Measurements from ENCODE around the gene RYR1.

RYR1 gene

DNA sequence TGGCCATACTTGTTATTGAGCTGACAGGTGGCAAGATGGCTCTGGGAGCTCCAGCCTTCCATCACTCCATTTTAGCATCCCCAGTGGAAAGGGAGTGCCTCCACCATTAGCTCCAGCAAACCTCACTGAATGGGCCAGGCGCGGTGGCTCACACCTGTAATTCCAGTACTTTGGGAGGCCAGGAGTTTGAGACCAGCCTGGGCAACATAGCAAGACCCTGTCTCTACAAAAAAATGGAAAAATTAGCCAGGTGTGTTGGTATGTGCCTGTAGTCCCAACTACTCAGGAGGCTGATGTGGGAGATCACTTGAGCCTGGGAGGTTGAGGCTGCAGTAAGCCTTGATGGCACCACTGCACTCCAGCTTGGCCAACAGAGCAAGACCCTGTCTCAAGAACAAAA, 98.0 kb downstream of the RYR1 start:
- Histone ChIP-seq H3K4me1 (ENCODE audit: control insufficient read depth, insufficient read depth, low read length, poor library complexity, severe bottlenecking) (no peaks in the 10 kb centered on the region), H3K4me3 (ENCODE audit: extremely low read depth, insufficient read depth, low read length, poor library complexity, severe bottlenecking) (no peak overlapping the region), H3K36me3 (ENCODE audit: control insufficient read depth, insufficient read depth, low read length) (no peaks in the 10 kb centered on the region), H3K9me3 (ENCODE audit: control insufficient read depth, low read length) (peaks cover 16% of the 10 kb centered on the region), H3K27ac (ENCODE audit: low read depth, low read length, severe bottlenecking) (no peak overlapping the region)
- WGBS, 2 experiments (ENCODE audit: insufficient coverage in 2 of 2): 71 to 96% methylated on average over 2 of the region's 2 CpGs

DNA sequence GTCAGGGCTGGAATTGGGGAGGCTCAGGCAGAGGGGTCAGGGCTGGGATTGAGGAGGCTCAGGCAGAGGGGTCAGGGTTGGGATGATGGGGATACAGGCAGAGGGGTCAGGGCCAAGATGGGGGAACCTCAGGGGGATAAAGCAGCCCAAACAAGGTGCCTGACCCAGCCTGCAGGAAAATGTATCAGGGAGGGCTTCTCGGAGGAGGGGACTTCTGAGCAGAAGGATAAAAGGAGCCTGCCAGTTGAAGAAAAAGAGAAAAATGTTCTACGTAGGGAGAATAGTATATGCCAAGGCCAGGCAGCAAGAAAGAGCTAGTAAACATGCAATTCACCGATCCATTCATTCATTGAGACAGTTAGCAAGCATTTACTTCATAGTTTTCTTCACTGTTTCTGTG, 99.4 kb downstream of the RYR1 start:
- 95 to 100% methylated on average over 3 of the region's 3 CpGs for WGBS, 2 experiments (ENCODE audit: insufficient coverage in 2 of 2)

DNA sequence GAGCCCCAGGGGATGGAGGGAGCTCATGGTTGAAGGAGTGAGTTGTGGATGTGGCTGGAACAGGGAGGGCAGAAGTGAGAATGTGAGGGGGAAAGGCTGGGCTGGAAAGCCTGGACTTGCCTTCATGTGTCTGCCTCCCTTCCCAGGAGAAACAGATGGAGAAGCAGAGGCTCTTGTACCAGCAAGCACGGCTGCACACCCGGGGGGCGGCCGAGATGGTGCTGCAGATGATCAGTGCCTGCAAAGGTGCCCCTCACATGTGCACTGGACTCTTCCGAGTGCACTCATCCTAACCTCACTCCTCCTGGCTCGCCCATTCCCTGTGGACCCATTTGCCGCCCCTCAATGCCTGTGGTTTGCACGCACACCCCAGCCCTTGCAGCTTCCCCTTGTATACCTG, 101.1 kb downstream of the RYR1 start:
- peaks cover 16% of the 10 kb centered on the region for H3K9me3 ChIP-seq (ENCODE audit: control insufficient read depth, low read length)
- no peaks in the 10 kb centered on the region for H3K4me1 ChIP-seq (ENCODE audit: control insufficient read depth, insufficient read depth, low read length, poor library complexity, severe bottlenecking)
- H3K36me3 ChIP-seq (ENCODE audit: control insufficient read depth, insufficient read depth, low read length): no peaks in the 10 kb centered on the region
- 95 to 97% methylated on average over 8 of the region's 8 CpGs for WGBS, 2 experiments (ENCODE audit: insufficient coverage in 2 of 2)
- no peak overlapping the region for H3K4me3 ChIP-seq (ENCODE audit: extremely low read depth, insufficient read depth, low read length, poor library complexity, severe bottlenecking)
- H3K27ac ChIP-seq (ENCODE audit: low read depth, low read length, severe bottlenecking): no peak overlapping the region

More for the DNA sequence above, 99.4 kb downstream of the RYR1 start:
- Histone ChIP-seq H3K27ac (ENCODE audit: low read depth, low read length, severe bottlenecking) (no peak overlapping the region), H3K4me1 (ENCODE audit: control insufficient read depth, insufficient read depth, low read length, poor library complexity, severe bottlenecking) (no peaks in the 10 kb centered on the region), H3K4me3 (ENCODE audit: extremely low read depth, insufficient read depth, low read length, poor library complexity, severe bottlenecking) (no peak overlapping the region), H3K9me3 (ENCODE audit: control insufficient read depth, low read length) (peaks cover 16% of the 10 kb centered on the region), H3K36me3 (ENCODE audit: control insufficient read depth, insufficient read depth, low read length) (no peaks in the 10 kb centered on the region)

DNA sequence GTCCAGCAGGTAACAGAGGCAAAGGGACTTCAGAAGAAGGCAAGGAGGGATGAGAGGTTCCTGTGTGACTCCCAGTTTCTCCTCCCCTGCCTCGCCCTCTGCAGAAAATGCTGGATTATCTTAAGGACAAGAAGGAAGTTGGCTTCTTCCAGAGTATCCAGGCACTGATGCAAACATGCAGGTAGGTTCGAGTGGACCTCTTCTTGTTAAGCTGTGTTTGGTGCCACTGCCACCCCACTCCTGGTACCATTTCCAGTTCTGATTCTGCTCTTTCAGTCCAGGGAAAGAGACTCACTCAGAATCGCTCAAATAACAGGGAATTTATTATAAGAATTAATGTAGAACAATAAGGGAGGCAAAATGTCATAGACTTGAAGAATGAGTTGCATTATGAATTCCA, 101.7 kb downstream of the RYR1 start:
- WGBS, 2 experiments (ENCODE audit: insufficient coverage in 2 of 2): 87 to 90% methylated on average over 2 of the region's 3 CpGs
- Histone ChIP-seq H3K4me1 (ENCODE audit: control insufficient read depth, insufficient read depth, low read length, poor library complexity, severe bottlenecking) (no peaks in the 10 kb centered on the region), H3K36me3 (ENCODE audit: control insufficient read depth, insufficient read depth, low read length) (no peaks in the 10 kb centered on the region), H3K9me3 (ENCODE audit: control insufficient read depth, low read length) (peaks cover 16% of the 10 kb centered on the region), H3K4me3 (ENCODE audit: extremely low read depth, insufficient read depth, low read length, poor library complexity, severe bottlenecking) (no peak overlapping the region), H3K27ac (ENCODE audit: low read depth, low read length, severe bottlenecking) (no peak overlapping the region)

DNA sequence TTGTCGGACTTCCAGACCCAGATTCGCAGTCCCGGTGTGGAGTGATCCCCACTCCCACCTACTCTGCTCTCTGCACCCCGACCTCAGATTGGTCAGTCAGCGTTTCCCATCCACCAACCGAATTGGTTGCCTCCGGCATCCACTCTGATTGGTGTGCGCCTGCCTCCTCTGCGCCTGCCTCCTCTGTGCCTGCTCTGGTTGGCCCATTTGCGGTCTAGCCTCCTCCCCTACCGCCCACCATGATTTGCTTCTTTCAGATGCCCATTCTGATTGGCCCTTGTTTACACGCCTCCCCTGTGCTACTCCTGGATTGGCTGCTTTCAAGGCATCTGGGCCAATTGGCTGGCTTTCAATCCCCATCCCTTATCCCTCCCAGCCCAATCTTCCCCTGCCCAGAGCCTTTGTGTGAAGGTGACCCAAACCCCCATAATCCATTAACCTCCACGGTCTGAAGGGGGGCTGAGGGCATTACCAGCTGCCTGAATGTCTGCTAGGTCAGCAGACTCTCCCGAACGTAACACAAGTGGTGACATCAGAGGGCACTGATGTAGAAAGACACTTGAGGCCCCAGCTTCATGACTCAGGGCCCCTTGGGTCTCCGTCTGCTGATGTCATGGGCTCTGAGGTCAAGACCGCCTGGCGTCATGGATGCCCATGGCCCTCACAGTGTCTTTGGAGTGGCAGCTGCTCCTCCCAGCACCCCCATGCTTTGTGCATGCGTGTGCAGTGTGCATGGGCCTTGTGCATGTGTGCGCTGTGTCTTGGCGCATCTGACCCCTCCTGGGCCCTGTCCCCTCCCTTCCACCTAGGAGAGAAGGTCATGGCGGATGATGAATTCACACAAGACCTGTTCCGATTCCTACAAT, 103.8 kb downstream of the RYR1 start:
- 93 to 96% methylated on average over 17 to 20 of the region's 23 CpGs for WGBS, 2 experiments (ENCODE audit: insufficient coverage in 2 of 2)
- Histone ChIP-seq H3K9me3 (ENCODE audit: control insufficient read depth, low read length) (peaks cover 16% of the 10 kb centered on the region), H3K4me3 (ENCODE audit: extremely low read depth, insufficient read depth, low read length, poor library complexity, severe bottlenecking) (no peak overlapping the region)

DNA sequence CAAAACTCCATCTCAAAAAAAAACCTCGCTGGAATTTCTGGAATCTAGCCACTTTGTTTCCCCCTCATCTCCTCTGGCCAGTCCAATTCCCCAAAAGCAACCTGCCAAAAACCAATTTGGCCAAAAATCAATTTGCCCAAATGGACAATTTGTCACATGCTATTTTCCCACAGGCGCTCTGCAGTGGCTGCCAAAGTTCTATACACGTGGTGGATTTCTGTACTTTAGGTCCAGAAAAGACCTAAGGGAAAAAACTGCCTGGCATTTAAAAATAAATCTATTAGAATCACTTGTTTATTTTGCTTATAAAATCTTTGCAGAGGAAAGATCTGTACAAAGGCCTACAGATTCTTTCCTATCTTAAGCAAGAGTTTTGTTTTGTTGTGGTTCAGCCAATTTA, 104.9 kb downstream of the RYR1 start:
- H3K27ac ChIP-seq (ENCODE audit: low read depth, low read length, severe bottlenecking): no peak overlapping the region
- H3K4me3 ChIP-seq (ENCODE audit: extremely low read depth, insufficient read depth, low read length, poor library complexity, severe bottlenecking): no peak overlapping the region
- H3K9me3 ChIP-seq (ENCODE audit: control insufficient read depth, low read length): peaks cover 16% of the 10 kb centered on the region
- no peaks in the 10 kb centered on the region for H3K36me3 ChIP-seq (ENCODE audit: control insufficient read depth, insufficient read depth, low read length)
- WGBS, 2 experiments (ENCODE audit: insufficient coverage in 2 of 2): 86 to 93% methylated on average over 1 of the region's 3 CpGs
- H3K4me1 ChIP-seq (ENCODE audit: control insufficient read depth, insufficient read depth, low read length, poor library complexity, severe bottlenecking): no peaks in the 10 kb centered on the region

More for the DNA sequence above, 103.8 kb downstream of the RYR1 start:
- Histone ChIP-seq H3K4me1 (ENCODE audit: control insufficient read depth, insufficient read depth, low read length, poor library complexity, severe bottlenecking) (no peaks in the 10 kb centered on the region), H3K27ac (ENCODE audit: low read depth, low read length, severe bottlenecking) (no peak overlapping the region), H3K36me3 (ENCODE audit: control insufficient read depth, insufficient read depth, low read length) (no peaks in the 10 kb centered on the region)

DNA sequence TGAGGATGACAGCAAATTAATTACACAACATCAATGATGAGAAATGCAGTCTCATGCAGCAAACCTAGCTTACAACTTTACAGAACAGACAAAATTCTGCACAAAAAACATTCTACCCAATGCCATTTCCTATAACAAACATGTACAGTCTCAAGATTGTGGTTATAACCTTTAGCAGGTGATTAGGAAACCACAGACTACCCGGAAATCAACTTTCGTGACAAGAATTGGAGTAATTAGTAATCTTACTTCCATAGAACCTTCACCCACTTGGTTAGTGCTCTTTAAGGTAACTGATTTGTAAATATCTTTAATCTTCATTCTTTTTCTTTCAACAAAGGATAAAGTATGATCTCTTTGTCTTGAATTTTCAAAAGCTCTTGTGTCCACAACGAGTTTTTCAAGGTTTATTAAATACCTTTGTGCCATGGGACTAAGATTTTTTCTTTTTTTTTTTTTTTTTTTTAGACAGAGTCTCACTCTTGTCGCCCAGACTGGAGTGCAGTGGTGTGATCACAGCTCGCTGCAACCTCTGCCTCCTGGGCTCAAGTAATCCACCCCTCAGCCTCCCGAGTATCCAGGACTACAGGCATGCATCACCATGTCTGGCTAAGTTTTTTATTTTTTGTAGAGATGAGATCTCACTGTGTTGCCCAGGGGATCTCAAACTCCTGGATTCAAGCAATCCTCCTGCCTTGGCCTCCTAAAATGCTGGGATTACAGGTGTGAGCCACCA, 105.5 kb downstream of the RYR1 start:
- 100% methylated on average over 1 to 2 of the region's 6 CpGs for WGBS, 2 experiments (ENCODE audit: insufficient coverage in 2 of 2)
- peaks cover 16% of the 10 kb centered on the region for H3K9me3 ChIP-seq (ENCODE audit: control insufficient read depth, low read length)
- no peak overlapping the region for H3K27ac ChIP-seq (ENCODE audit: low read depth, low read length, severe bottlenecking)
- H3K4me1 ChIP-seq (ENCODE audit: control insufficient read depth, insufficient read depth, low read length, poor library complexity, severe bottlenecking): no peaks in the 10 kb centered on the region
- H3K4me3 ChIP-seq (ENCODE audit: extremely low read depth, insufficient read depth, low read length, poor library complexity, severe bottlenecking): no peak overlapping the region
- H3K36me3 ChIP-seq (ENCODE audit: control insufficient read depth, insufficient read depth, low read length): no peaks in the 10 kb centered on the region

DNA sequence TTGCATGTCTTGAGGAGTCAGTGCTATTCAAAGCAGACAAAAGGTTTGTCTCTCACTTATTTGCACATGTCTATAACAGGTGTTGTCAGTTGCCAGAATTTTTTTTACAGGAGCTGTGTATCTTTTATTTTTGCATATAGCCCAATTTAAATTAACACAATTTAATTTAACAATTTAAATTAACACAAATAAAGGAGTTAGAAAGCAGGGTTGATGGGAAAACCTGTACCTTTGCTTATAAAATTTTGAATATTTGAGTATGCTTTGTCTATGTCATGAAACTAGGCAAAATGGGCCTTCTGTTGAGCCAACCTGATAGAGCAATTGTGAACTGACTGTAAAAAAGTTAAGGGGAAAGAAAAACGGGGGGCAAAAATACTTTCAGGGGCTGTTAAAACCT, 106.3 kb downstream of the RYR1 start:
- Histone ChIP-seq H3K4me3 (ENCODE audit: extremely low read depth, insufficient read depth, low read length, poor library complexity, severe bottlenecking) (no peak overlapping the region), H3K27ac (ENCODE audit: low read depth, low read length, severe bottlenecking) (no peak overlapping the region), H3K36me3 (ENCODE audit: control insufficient read depth, insufficient read depth, low read length) (no peaks in the 10 kb centered on the region), H3K4me1 (ENCODE audit: control insufficient read depth, insufficient read depth, low read length, poor library complexity, severe bottlenecking) (no peaks in the 10 kb centered on the region), H3K9me3 (ENCODE audit: control insufficient read depth, low read length) (peaks cover 10% of the 10 kb centered on the region)
- 20 to 40% methylated on average over 1 of the region's 1 CpG for WGBS, 2 experiments (ENCODE audit: insufficient coverage in 2 of 2)

DNA sequence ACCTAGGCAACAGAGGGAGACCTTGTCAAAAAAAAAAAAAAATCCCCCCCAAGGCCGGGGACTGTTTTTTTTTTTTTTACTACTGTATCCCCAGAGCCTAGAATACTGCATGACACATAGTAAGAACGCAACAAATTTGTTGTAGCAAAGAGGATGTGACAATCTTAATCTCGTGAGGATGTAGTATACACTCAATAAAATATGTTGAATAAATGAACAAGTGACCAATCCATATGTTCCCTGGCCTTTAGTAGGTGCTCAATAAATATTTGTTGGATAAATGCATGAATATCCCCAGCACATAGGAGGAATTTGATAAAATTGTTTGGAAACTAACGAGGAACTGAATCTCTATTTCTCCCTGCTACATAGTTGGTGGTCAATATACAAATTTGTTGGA, 108.5 kb downstream of the RYR1 start:
- Histone ChIP-seq H3K36me3 (ENCODE audit: control insufficient read depth, insufficient read depth, low read length) (no peaks in the 10 kb centered on the region), H3K9me3 (ENCODE audit: control insufficient read depth, low read length) (no peaks in the 10 kb centered on the region), H3K4me3 (ENCODE audit: extremely low read depth, insufficient read depth, low read length, poor library complexity, severe bottlenecking) (no peak overlapping the region), H3K4me1 (ENCODE audit: control insufficient read depth, insufficient read depth, low read length, poor library complexity, severe bottlenecking) (no peaks in the 10 kb centered on the region), H3K27ac (ENCODE audit: low read depth, low read length, severe bottlenecking) (no peak overlapping the region)
- no CpG with 5 or more reads among the region's 4 CpGs for WGBS, 2 experiments (ENCODE audit: insufficient coverage in 2 of 2)

DNA sequence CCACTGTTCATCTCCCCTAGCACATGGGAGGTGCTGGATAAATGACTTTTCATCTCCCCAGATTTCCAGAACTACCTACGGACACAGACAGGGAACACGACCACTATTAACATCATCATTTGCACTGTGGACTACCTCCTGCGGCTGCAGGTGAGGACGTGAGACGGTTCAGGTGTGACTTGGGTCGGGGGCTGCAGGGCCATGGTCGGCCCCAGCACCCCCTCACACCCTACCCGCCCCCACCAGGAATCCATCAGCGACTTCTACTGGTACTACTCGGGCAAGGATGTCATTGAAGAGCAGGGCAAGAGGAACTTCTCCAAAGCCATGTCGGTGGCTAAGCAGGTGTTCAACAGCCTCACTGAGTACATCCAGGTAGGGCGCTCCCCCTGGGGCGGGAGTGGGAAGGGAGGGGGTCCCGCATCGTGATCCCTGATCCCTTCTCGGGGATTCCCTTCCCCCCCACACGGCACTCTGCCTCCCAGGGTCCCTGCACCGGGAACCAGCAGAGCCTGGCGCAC, 109.9 kb downstream of the RYR1 start:
- WGBS, 2 experiments (ENCODE audit: insufficient coverage in 2 of 2): 96 to 97% methylated on average over 16 to 17 of the region's 19 CpGs
- no peaks in the 10 kb centered on the region for H3K4me1 ChIP-seq (ENCODE audit: control insufficient read depth, insufficient read depth, low read length, poor library complexity, severe bottlenecking)
- H3K36me3 ChIP-seq (ENCODE audit: control insufficient read depth, insufficient read depth, low read length): no peaks in the 10 kb centered on the region
- H3K9me3 ChIP-seq (ENCODE audit: control insufficient read depth, low read length): no peaks in the 10 kb centered on the region
- H3K4me3 ChIP-seq (ENCODE audit: extremely low read depth, insufficient read depth, low read length, poor library complexity, severe bottlenecking): no peak overlapping the region
- no peak overlapping the region for H3K27ac ChIP-seq (ENCODE audit: low read depth, low read length, severe bottlenecking)

Measured in mesodermal cell (in vitro differentiated cells).